HCT116 (cell line): Measurements from ENCODE around the gene CDHR3. TPM values are rescaled to one million over a fixed set of nuclear protein-coding genes. Genes with fewer than 3 reads are reported as not detected.

Experiments used
- ATAC-seq: fragments of 200-7000 bp; cut with Tn5 transposase; 2 replicates; pipeline ENCODE4 v1.9.1; 2020; ENCODE audit warnings: mild to moderate bottlenecking, moderate library complexity
- BruUV-seq: library from RNA; stranded (reverse); fragments of 400-500 nt; replicated peaks from 2 replicates; lab custom pipeline; 2021; lab: Mats Ljungman, UMichigan
- CTCF ChIA-PET: fragments of 300-600 bp; sonication (Branson Sonifier 250); formaldehyde crosslinking; loops from one replicate; lab custom pipeline; 2021; ENCODE audit warnings: antibody characterized with exemption; lab: Charles Lee
- POLR2A ChIA-PET: fragments of 300-600, 350-600 bp; sonication (Branson Sonifier 250); formaldehyde crosslinking; loops from one replicate; lab custom pipeline; 2021; ENCODE audit warnings: antibody characterized with exemption; lab: Charles Lee
- RAD21 ChIA-PET, 2 experiments: fragments of 300-600 bp; sonication (Branson Sonifier 250); formaldehyde crosslinking; loops; one replicate each; lab custom pipeline; 2023; ENCODE audit warnings: low total read pairs in 2 of 2; ENCODE audit not compliant: uncharacterized antibody in 2 of 2, unreplicated experiment in 2 of 2, low non-redundant PET in 1 of 2; lab: Charles Lee
- DNase-seq: peaks from one replicate; pipeline ENCODE4 v3.0.0-alpha.2; 2010; ENCODE audit warnings: low read depth, low spot score
- H2AFZ ChIP-seq: fragments of 200-600 bp; shearing (Covaris generic), sonication (generic); 2 replicates; pipeline ENCODE4 v1.6.1; 2017; ENCODE audit warnings: low read depth, mixed run types, mixed read lengths, antibody characterized with exemption, low read length; ENCODE audit not compliant: poor library complexity, severe bottlenecking
- H3K27ac ChIP-seq: 2 replicates; pipeline ENCODE4 v1.5.1; 2012; ENCODE audit warnings: low read depth, low read length
- H3K27me3 ChIP-seq: fragments of 200-600 bp; sonication (generic); 2 replicates; pipeline ENCODE4 v1.6.1; 2016; ENCODE audit warnings: mixed run types, low read length, mixed read lengths; ENCODE audit not compliant: insufficient read depth
- H3K36me3 ChIP-seq, 2 experiments: fragments of 200-500 bp in 1 of 2; fragments of 200-600 bp in 1 of 2; sonication (Bioruptor generic) in 1 of 2; sonication (generic) in 1 of 2; 2 replicates each; pipeline versions ENCODE4 v1.5.1 to v1.6.1; 2014 to 2016; ENCODE audit warnings: low read length in 2 of 2, inconsistent platforms in 1 of 2, mixed read lengths in 1 of 2, mixed run types in 1 of 2; ENCODE audit not compliant: insufficient read depth in 2 of 2, control insufficient read depth in 1 of 2
- H3K4me1 ChIP-seq, 2 experiments: fragments of 200-600 bp in 1 of 2; sonication (generic) in 1 of 2; 2 replicates each; pipeline versions ENCODE4 v1.5.1 to v1.6.1; 2012 to 2017; ENCODE audit warnings: low read length in 2 of 2, inconsistent platforms in 1 of 2, mild to moderate bottlenecking in 1 of 2, mixed read lengths in 1 of 2, mixed run types in 1 of 2, moderate library complexity in 1 of 2; ENCODE audit not compliant: insufficient read depth in 2 of 2, control insufficient read depth in 1 of 2
- H3K4me2 ChIP-seq: fragments of 200-600 bp; sonication (generic); 2 replicates; pipeline ENCODE4 v1.6.1; 2017; ENCODE audit warnings: mixed run types, low read length, mixed read lengths
- H3K4me3 ChIP-seq, 2 experiments: fragments of 200-600 bp in 1 of 2; sonication (generic) in 1 of 2; replicated peaks in 1 of 2; 2 replicates each; pipeline ENCODE4 v1.5.1; 2011 to 2016; ENCODE audit warnings: low read length in 2 of 2, control low read depth in 1 of 2, low read depth in 1 of 2, mild to moderate bottlenecking in 1 of 2, mixed read lengths in 1 of 2, mixed run types in 1 of 2
- H3K79me2 ChIP-seq: fragments of 200-600 bp; sonication (generic); 2 replicates; pipeline ENCODE4 v1.6.1; 2017; ENCODE audit warnings: mild to moderate bottlenecking, mixed run types, low read length, moderate library complexity, mixed read lengths; ENCODE audit not compliant: insufficient read depth
- H3K9ac ChIP-seq: fragments of 200-600 bp; sonication (generic); 2 replicates; pipeline ENCODE4 v1.6.1; 2016; ENCODE audit warnings: low read length, mixed read lengths
- H3K9me2 ChIP-seq: fragments of 200-600 bp; sonication (generic), shearing (Covaris generic); 2 replicates; pipeline ENCODE4 v1.6.1; 2017; ENCODE audit warnings: mixed run types, mild to moderate bottlenecking, moderate library complexity; ENCODE audit not compliant: insufficient read depth
- H3K9me3 ChIP-seq, 2 experiments: fragments of 200-500 bp in 1 of 2; fragments of 200-600 bp in 1 of 2; sonication (Bioruptor generic) in 1 of 2; sonication (generic) in 1 of 2; 2 replicates each; pipeline ENCODE4 v1.6.1; 2014 to 2017; ENCODE audit warnings: low read length in 2 of 2, mixed read lengths in 2 of 2, inconsistent platforms in 1 of 2, low read depth in 1 of 2, mild to moderate bottlenecking in 1 of 2, mixed run types in 1 of 2, moderate library complexity in 1 of 2; ENCODE audit not compliant: control insufficient read depth in 1 of 2, insufficient read depth in 1 of 2
- H4K20me1 ChIP-seq: fragments of 200-600 bp; sonication (generic), shearing (Covaris generic); 2 replicates; pipeline ENCODE4 v1.6.1; 2017; ENCODE audit warnings: mixed run types, mild to moderate bottlenecking, moderate library complexity; ENCODE audit not compliant: insufficient read depth
- CBX3 ChIP-seq: IDR thresholded peaks from 2 replicates; pipeline ENCODE4 v1.6.1; 2012; ENCODE audit warnings: low read depth
- CEBPB ChIP-seq: IDR thresholded peaks from 2 replicates; pipeline ENCODE4 v1.6.1; 2012; ENCODE audit warnings: low read depth
- EGR1 ChIP-seq: IDR thresholded peaks from 2 replicates; pipeline ENCODE4 v1.6.1; 2012; ENCODE audit warnings: low read depth
- JUND ChIP-seq: IDR thresholded peaks from 2 replicates; pipeline ENCODE4 v1.6.1; 2012
- RAD21 ChIP-seq: IDR thresholded peaks from 2 replicates; pipeline ENCODE4 v1.6.1; 2012; ENCODE audit warnings: low read depth, mild to moderate bottlenecking
- SP1 ChIP-seq: IDR thresholded peaks from 2 replicates; pipeline ENCODE4 v1.6.1; 2012; ENCODE audit warnings: low read depth
- SRF ChIP-seq: IDR thresholded peaks from 2 replicates; pipeline ENCODE4 v1.6.1; 2012; ENCODE audit warnings: low read depth
- ZBTB33 ChIP-seq: IDR thresholded peaks from 2 replicates; pipeline ENCODE4 v1.6.1; 2011; ENCODE audit warnings: mild to moderate bottlenecking, low read length, moderate library complexity; ENCODE audit not compliant: insufficient replicate concordance; ENCODE audit errors: extremely low read depth
- ZNF274 ChIP-seq: fragments of 200-500 bp; sonication (Bioruptor generic); IDR thresholded peaks from 2 replicates; pipeline ENCODE4 v1.6.1; 2014; ENCODE audit warnings: mild to moderate bottlenecking, low read depth, low read length, inconsistent platforms
- intact Hi-C: fragments of 100-400 bp; cut with micrococcal nuclease; formaldehyde crosslinking; loops from 2 replicates; pipeline ENCODE4 v1.10.0; 2022
- total RNA-seq: library from RNA; stranded (reverse); gene quantifications from one replicate; pipeline ENCODE4 v1.2.1, GENCODE V29; 2021; ENCODE audit not compliant: unreplicated experiment

CDHR3 gene
- total RNA-seq, 1 experiment from 2014 or later, result 5.5 TPM

GRCh38 chr7:106057962-106058927, 95.2 kb downstream of the CDHR3 start (continued):
- TF ChIP-seq ZBTB33 (no peak), JUND (no peak)

- DNase-seq, result no peak
- H3K9me2 ChIP-seq, result no peaks in the 10 kb centered on the region
- RAD21 ChIA-PET, result interaction anchor here in 1 of 2 experiments (1.8 kb wide), 1 partner anchor 95 kb away, joined by 6 read pairs; no protein-coding TSS in a partner anchor
- TF ChIP-seq EGR1 (no peak), CBX3 (no peak), RAD21 (no peak), SRF (no peak), SP1 (no peak), JUND (no peak), CEBPB (no peak), ZNF274 (no peak)
- ATAC-seq, result no peak
- H3K9ac ChIP-seq, result no peak overlapping the region
- intact Hi-C loops, result no loop called here
- no peak overlapping the region for H2AFZ ChIP-seq
- no peaks in the 10 kb centered on the region for H3K27me3 ChIP-seq
- peaks cover 0 to 22% of the 10 kb centered on the region in 2 experiments; a peak in 1 of 4 replicates for H3K4me1 ChIP-seq
- H3K4me3 ChIP-seq, result no peak overlapping the region
- no TSS peak for BruUV-seq
- CTCF ChIA-PET, result interaction anchor here (1.1 kb wide), 1 partner anchor 16 kb away, joined by 3 read pairs; no protein-coding TSS in a partner anchor
- H3K36me3 ChIP-seq, result no peaks in the 10 kb centered on the region
- no peak overlapping the region for H3K27ac ChIP-seq
- POLR2A ChIA-PET, result no interaction called here
- H3K79me2 ChIP-seq, result no peaks in the 10 kb centered on the region
- no peaks in the 10 kb centered on the region for H4K20me1 ChIP-seq
- no peaks in the 10 kb centered on the region for H3K9me3 ChIP-seq
- H3K4me2 ChIP-seq, result no peak overlapping the region
These were observed 95.9 kb downstream of the CDHR3 start for GRCh38 chr7:106058928-106059324.
